Natural killer cell (primary cell): ENCODE measurements around the gene TNFRSF11A. TPM values are rescaled to one million over a fixed set of nuclear protein-coding genes. Genes with fewer than 3 reads are reported as not detected.
A peak's percentile ranks its signal among the peaks of the same experiment; 100 is the strongest.

Experiments used
- ATAC-seq, 3 donors: fragments of 150-1000 bp in 2 of 3; fragments of 200-7000 bp in 1 of 3; cut with Tn5 transposase; 1 replicate in 1 of 3; 2 replicates in 2 of 3; pipeline ENCODE4 v1.10.0; 2021; ENCODE audit warnings: mild to moderate bottlenecking in 2 of 3, moderate library complexity in 2 of 3
- DNase-seq, 2 donors: peaks; one replicate each; pipeline versions ENCODE4 v3.0.0 to v3.0.0-alpha.2; 2013 to 2021; ENCODE audit warnings: mixed read lengths in 1 of 2
- H3K27ac ChIP-seq: one replicate; pipeline ENCODE4 v1.5.1; 2013; ENCODE audit warnings: mild to moderate bottlenecking, low read length
- H3K27me3 ChIP-seq: one replicate; pipeline ENCODE4 v1.6.1; 2013; ENCODE audit warnings: low read length; ENCODE audit not compliant: control insufficient read depth, insufficient read depth
- H3K36me3 ChIP-seq: one replicate; pipeline ENCODE4 v1.6.1; 2013; ENCODE audit warnings: low read length; ENCODE audit not compliant: control insufficient read depth, insufficient read depth
- H3K4me1 ChIP-seq: one replicate; pipeline ENCODE4 v1.6.1; 2013; ENCODE audit warnings: low read length; ENCODE audit not compliant: control insufficient read depth, insufficient read depth
- H3K4me3 ChIP-seq: one replicate; pipeline ENCODE4 v1.5.1; 2013; ENCODE audit warnings: low read length
- H3K9me3 ChIP-seq: one replicate; pipeline ENCODE4 v1.6.1; 2013; ENCODE audit warnings: low read length; ENCODE audit not compliant: control insufficient read depth, insufficient read depth
- H3K27ac Mint-ChIP-seq, 2 donors: one replicate each; pipeline ENCODE4 v1.8.0; 2022; ENCODE audit warnings: mild to moderate bottlenecking in 2 of 2, mixed read lengths in 2 of 2, moderate library complexity in 1 of 2
- H3K27me3 Mint-ChIP-seq, 2 donors: one replicate each; pipeline ENCODE4 v1.8.0; 2022; ENCODE audit warnings: low read depth in 2 of 2, mixed read lengths in 2 of 2
- H3K36me3 Mint-ChIP-seq: one replicate; pipeline ENCODE4 v1.8.0; 2022; ENCODE audit warnings: mixed read lengths
- H3K4me1 Mint-ChIP-seq, 2 donors: one replicate each; pipeline ENCODE4 v1.8.0; 2022; ENCODE audit warnings: mixed read lengths in 2 of 2
- H3K4me3 Mint-ChIP-seq: one replicate; pipeline ENCODE4 v1.8.0; 2022; ENCODE audit warnings: mild to moderate bottlenecking, moderate library complexity, mixed read lengths
- H3K9me3 Mint-ChIP-seq, 2 donors: one replicate each; pipeline ENCODE4 v1.8.0; 2022; ENCODE audit warnings: mixed read lengths in 2 of 2
- CTCF ChIP-seq: fragments of 200-600 bp; IDR thresholded peaks from one replicate; pipeline ENCODE4 v1.8.0; 2022; ENCODE audit warnings: antibody characterized with exemption
- WGBS: methylation state at CpG from one replicate; pipeline ENCODE4 v1.1.7; 2013; ENCODE audit warnings: missing lambda C conversion rate; ENCODE audit not compliant: insufficient coverage; 5-methylcytosine and 5-hydroxymethylcytosine counted together
- intact Hi-C: fragments of 100-400 bp; cut with micrococcal nuclease; formaldehyde crosslinking; loops from one replicate; pipeline ENCODE4 v1.14.2; 2022
- total RNA-seq, 4 donors: library from RNA; stranded (reverse); fragments of 120-200 nt in 1 of 4; gene quantifications; one replicate each; pipeline versions ENCODE4 v1.2.3 to v1.2.4, GENCODE V29; 2013 to 2022

The TNFRSF11A gene
- total RNA-seq, 3 donors from 2014 or later (not counting 1 experiment from before 2014, with no cell fraction given): 6.9 to 10.9 (median 8.8) TPM

GRCh38 chr18:62284637-62285036, 40.5 kb upstream of the TNFRSF11A start:
- no peak for ATAC-seq
- peaks cover 7 to 16% of the 10 kb centered on the region in 2 donors for H3K4me1 Mint-ChIP-seq
- Histone ChIP-seq H3K27me3 (no peaks in the 10 kb centered on the region), H3K9me3 (no peaks in the 10 kb centered on the region), H3K36me3 (peaks cover 70% of the 10 kb centered on the region), H3K4me3 (no peak overlapping the region), H3K4me1 (no peaks in the 10 kb centered on the region), H3K27ac (no peak overlapping the region)
- no peak for DNase-seq
- no peak overlapping the region for H3K4me3 Mint-ChIP-seq
- no peak for TF ChIP-seq CTCF
- no peak overlapping the region for H3K27ac Mint-ChIP-seq
- 96% methylated on average over 3 of the region's 3 CpGs for WGBS
- H3K36me3 Mint-ChIP-seq: peaks cover 23% of the 10 kb centered on the region
- no peaks in the 10 kb centered on the region for H3K27me3 Mint-ChIP-seq
- intact Hi-C loops: no loop called here
- no peaks in the 10 kb centered on the region for H3K9me3 Mint-ChIP-seq

GRCh38 chr18:62285281-62285680, 39.8 kb upstream of the TNFRSF11A start:
- intact Hi-C loops: no loop called here
- TF ChIP-seq CTCF: no peak
- 92% methylated on average over 6 of the region's 6 CpGs for WGBS

GRCh38 chr18:62287781-62288664, 37.1 kb upstream of the TNFRSF11A start:
- Mint-ChIP-seq H3K27me3 (no peaks in the 10 kb centered on the region), H3K9me3 (no peaks in the 10 kb centered on the region), H3K4me1 (peaks cover 0 to 11% of the 10 kb centered on the region in 2 donors), H3K4me3 (no peak overlapping the region), H3K36me3 (peaks cover 12% of the 10 kb centered on the region), H3K27ac (peak overlapping the region in 1 of 2 donors; percentile 4)
- no peak for TF ChIP-seq CTCF
- DNase-seq: no peak
- intact Hi-C loops: no loop called here
- no CpG with 5 or more reads among the region's 2 CpGs for WGBS
- Histone ChIP-seq H3K4me1 (no peaks in the 10 kb centered on the region), H3K27ac (no peak overlapping the region), H3K36me3 (peaks cover 71% of the 10 kb centered on the region), H3K27me3 (no peaks in the 10 kb centered on the region), H3K9me3 (no peaks in the 10 kb centered on the region), H3K4me3 (no peak overlapping the region)
- no peak for ATAC-seq

More at GRCh38 chr18:62285281-62285680, 39.8 kb upstream of the TNFRSF11A start:
- Mint-ChIP-seq H3K27ac (no peak overlapping the region), H3K36me3 (peaks cover 20% of the 10 kb centered on the region), H3K9me3 (no peaks in the 10 kb centered on the region), H3K27me3 (no peaks in the 10 kb centered on the region), H3K4me3 (no peak overlapping the region), H3K4me1 (peaks cover 7 to 16% of the 10 kb centered on the region in 2 donors)
- no peaks in the 10 kb centered on the region for H3K27me3 ChIP-seq
- peaks cover 68% of the 10 kb centered on the region for H3K36me3 ChIP-seq
- no peaks in the 10 kb centered on the region for H3K9me3 ChIP-seq
- no peaks in the 10 kb centered on the region for H3K4me1 ChIP-seq
- no peak overlapping the region for H3K27ac ChIP-seq
- no peak overlapping the region for H3K4me3 ChIP-seq
- no peak for ATAC-seq
- DNase-seq: no peak
